K562 (cell line): ENCODE measurements around the gene TTLL3. TPM values are rescaled to one million over a fixed set of nuclear protein-coding genes. Genes with fewer than 3 reads are reported as not detected.

Experiments used
- HDAC2 ChIP-seq: fragments of 450-650 bp; IDR thresholded peaks from 2 replicates; pipeline ENCODE4 v1.6.1; 2016; ENCODE audit warnings: mild to moderate bottlenecking
- HNRNPH1 ChIP-seq: fragments of 200-400 bp; formaldehyde crosslinking; optimal IDR thresholded peaks from 2 replicates; pipeline ENCODE3; 2017; ENCODE audit warnings: low read depth, mild to moderate bottlenecking, low read length, moderate library complexity
- HNRNPLL ChIP-seq: fragments of 200-400 bp; formaldehyde crosslinking; IDR thresholded peaks from 2 replicates; pipeline ENCODE4 v1.6.1; 2017; ENCODE audit warnings: low read length, low read depth, mild to moderate bottlenecking; ENCODE audit not compliant: poor library complexity, severe bottlenecking
- PKNOX1 ChIP-seq: fragments of 450-650 bp; IDR thresholded peaks from 2 replicates; pipeline ENCODE4 v1.6.1; 2016
- POU5F1 ChIP-seq: fragments of 150-350 bp; IDR thresholded peaks from 2 replicates; pipeline ENCODE4 v1.6.1; 2014; ENCODE audit warnings: borderline replicate concordance, low read length, low read depth, mild to moderate bottlenecking; ENCODE audit not compliant: partially characterized antibody
- RAD51 ChIP-seq: fragments of 450-650 bp; IDR thresholded peaks from 2 replicates; pipeline ENCODE4 v1.7.1; 2016; ENCODE audit warnings: low read depth, mild to moderate bottlenecking, borderline replicate concordance
- TCFL5 ChIP-seq: fragments of 250-450 bp; sonication (Bioruptor Pico); conservative IDR thresholded peaks from 2 replicates; pipeline ENCODE4 v1.6.1; 2021; ENCODE audit warnings: mild to moderate bottlenecking, moderate library complexity, matching md5 sums
- ZNF395 ChIP-seq: fragments of 200-800 bp; sonication (Bioruptor generic); IDR thresholded peaks from 2 replicates; pipeline ENCODE4 v1.6.1; 2017; ENCODE audit warnings: missing genetic modification characterization, missing compliant biosample characterization
- polyA plus RNA-seq, 8 experiments: library from polyadenylated mRNA; depleted of rRNA in 4 of 8; stranded (reverse) in 5 of 8; unstranded in 3 of 8; fragments of >200 nt; fragmentation: Nextera tagmentation in 2 of 8; fragmentation: Illumina TruSeq in 1 of 8; extraction: Ambion mirVana in 2 of 8; extraction: Trizol in 1 of 8; gene quantifications; 2 replicates each; pipeline versions ENCODE4 v1.2.1 to v1.2.3, GENCODE V29; 2011 to 2014; ENCODE audit warnings: inconsistent platforms in 1 of 8, missing spikeins in 1 of 8
- total RNA-seq, 7 experiments: library from RNA; depleted of rRNA in 6 of 7; stranded (reverse); fragments of >200 nt in 6 of 7; fragmentation: Illumina TruSeq in 2 of 7; extraction: Trizol in 2 of 7; gene quantifications; 2 replicates each; pipeline versions ENCODE4 v1.2.1 to v1.2.3, GENCODE V29; 2011 to 2021; ENCODE audit warnings: low replicate concordance in 1 of 7

TTLL3 gene
- total and polyA plus RNA-seq, 9 of the 15 experiments (the other 6 are each of a cell fraction or from before 2014, with no cell fraction given), result 8.9 to 106 (median 33.2) TPM

GRCh38 chr3:9792405-9793160 lies 17.5 kb upstream of the TTLL3 start, which contains the start of the genes ARPC4 and TADA3 (continued):
- TF ChIP-seq HNRNPLL (peak; percentile 67), HNRNPH1 (no peak), ZNF395 (CRISPR knock-in tag) (no peak), HDAC2 (no peak), PKNOX1 (no peak), TCFL5 (CRISPR knock-in tag) (0 out of 2 replicates have a peak, but pooled peaks have one; percentile 47), RAD51 (no peak), POU5F1 (no peak)
